PC-9 (cell line): ENCODE results near the gene ODF2. TPM values are rescaled to one million over a fixed set of nuclear protein-coding genes. Genes with fewer than 3 reads are reported as not detected.
A peak's percentile ranks its signal among the peaks of the same experiment; 100 is the strongest.

ENCODE experiments used
- BruUV-seq: library from RNA; stranded (reverse); fragments of 400-500 nt; replicated peaks from 2 replicates; lab custom pipeline; 2021; lab: Mats Ljungman, UMichigan
- CTCF ChIA-PET: fragments of 300-600 bp; sonication (Branson Sonifier 250); formaldehyde crosslinking; loops from one replicate; lab custom pipeline; 2022; ENCODE audit warnings: antibody characterized with exemption; lab: Charles Lee
- POLR2A ChIA-PET: fragments of 300-600 bp; sonication (Branson Sonifier 250); formaldehyde crosslinking; loops from one replicate; lab custom pipeline; 2022; ENCODE audit warnings: antibody characterized with exemption; ENCODE audit not compliant: unreplicated experiment; lab: Charles Lee
- DNase-seq, 2 experiments: peaks; one replicate each; pipeline versions ENCODE4 v3.0.0 to v3.0.0-alpha.2; 2015 to 2022; ENCODE audit warnings: mixed read lengths in 1 of 2
- H2AFZ ChIP-seq: fragments of 200-600 bp; sonication (generic); 2 replicates; pipeline ENCODE4 v1.8.1; 2017; ENCODE audit warnings: antibody characterized with exemption
- H3F3A ChIP-seq: fragments of 200-600 bp; sonication (generic); 2 replicates; pipeline ENCODE4 v1.8.1; 2017; ENCODE audit warnings: antibody characterized with exemption, mild to moderate bottlenecking, low read depth; ENCODE audit not compliant: insufficient read depth
- H3K27ac ChIP-seq: fragments of 200-600 bp; sonication (generic); 2 replicates; pipeline ENCODE4 v1.6.1; 2016; ENCODE audit warnings: mixed run types
- H3K27me3 ChIP-seq: fragments of 200-600 bp; sonication (generic); 2 replicates; pipeline ENCODE4 v1.6.1; 2016; ENCODE audit warnings: low read depth, mixed run types; ENCODE audit not compliant: insufficient read depth
- H3K36me3 ChIP-seq: fragments of 200-600 bp; sonication (generic); 2 replicates; pipeline ENCODE4 v1.6.1; 2016; ENCODE audit warnings: low read depth, mixed run types
- H3K4me1 ChIP-seq: fragments of 200-600 bp; sonication (generic); replicated peaks from 2 replicates; pipeline ENCODE4 v1.6.1; 2016; ENCODE audit warnings: mixed run types; ENCODE audit not compliant: insufficient read depth
- H3K4me2 ChIP-seq: fragments of 200-600 bp; sonication (generic); 2 replicates; pipeline ENCODE4 v1.6.1; 2017; ENCODE audit warnings: mixed run types
- H3K4me3 ChIP-seq: fragments of 200-600 bp; sonication (generic); 2 replicates; pipeline ENCODE4 v1.6.1; 2016; ENCODE audit warnings: mixed run types
- H3K79me2 ChIP-seq: fragments of 200-600 bp; sonication (generic); 2 replicates; pipeline ENCODE4 v1.6.1; 2017; ENCODE audit warnings: low read depth, mixed run types
- H3K9me2 ChIP-seq: fragments of 200-600 bp; sonication (generic); 2 replicates; pipeline ENCODE4 v1.8.1; 2017; ENCODE audit warnings: mild to moderate bottlenecking; ENCODE audit not compliant: insufficient read depth
- H3K9me3 ChIP-seq: fragments of 200-600 bp; sonication (generic); 2 replicates; pipeline ENCODE4 v1.8.1; 2016; ENCODE audit warnings: low read depth; ENCODE audit not compliant: insufficient read depth
- H4K20me1 ChIP-seq: fragments of 200-600 bp; sonication (generic); 2 replicates; pipeline ENCODE4 v1.8.1; 2017; ENCODE audit not compliant: insufficient read depth
- CTCF ChIP-seq: fragments of 200-600 bp; sonication (generic); conservative IDR thresholded peaks from 2 replicates; pipeline ENCODE4 v1.6.1; 2017; ENCODE audit warnings: mixed run types, antibody characterized with exemption, mild to moderate bottlenecking, moderate library complexity
- EZH2 ChIP-seq: fragments of 200-600 bp; sonication (generic); IDR thresholded peaks from 2 replicates; pipeline ENCODE4 v1.8.0; 2017; ENCODE audit warnings: antibody characterized with exemption, low read depth
- intact Hi-C: fragments of 100-400 bp; cut with micrococcal nuclease; formaldehyde crosslinking; loops from one replicate; pipeline ENCODE4 v1.10.0; 2022; ENCODE audit not compliant: unreplicated experiment
- total RNA-seq: library from RNA; stranded (reverse); gene quantifications from 2 replicates; pipeline ENCODE4 v1.2.3, GENCODE V29; 2021

Gene ODF2
- total RNA-seq, 1 experiment from 2014 or later: 58.2 TPM

- Histone ChIP-seq H3K79me2 (no peaks in the 10 kb centered on the region), H4K20me1 (no peaks in the 10 kb centered on the region), H3K27me3 (no peaks in the 10 kb centered on the region), H2AFZ (no peak overlapping the region), H3K27ac (no peak overlapping the region), H3K4me2 (no peak overlapping the region), H3K9me2 (no peaks in the 10 kb centered on the region), H3K4me1 (no peaks in the 10 kb centered on the region), H3K4me3 (no peak overlapping the region), H3K9me3 (no peaks in the 10 kb centered on the region), H3F3A (peaks cover 3% of the 10 kb centered on the region; the same call in 1 of the 2 replicates), H3K36me3 (no peaks in the 10 kb centered on the region)
- POLR2A ChIA-PET: interaction anchor here (0.6 kb wide), 2 partner anchors 9 to 12 kb away, joined by 5 read pairs; no protein-coding TSS in a partner anchor
- DNase-seq: no peak
- CTCF ChIA-PET: no interaction called here
- no TSS peak for BruUV-seq
- intact Hi-C loops: no loop called here
- TF ChIP-seq EZH2 (no peak), CTCF (no peak)
These were observed 21.5 kb upstream of the ODF2 start for GRCh38 chr9:128434340-128434739.

DNA sequence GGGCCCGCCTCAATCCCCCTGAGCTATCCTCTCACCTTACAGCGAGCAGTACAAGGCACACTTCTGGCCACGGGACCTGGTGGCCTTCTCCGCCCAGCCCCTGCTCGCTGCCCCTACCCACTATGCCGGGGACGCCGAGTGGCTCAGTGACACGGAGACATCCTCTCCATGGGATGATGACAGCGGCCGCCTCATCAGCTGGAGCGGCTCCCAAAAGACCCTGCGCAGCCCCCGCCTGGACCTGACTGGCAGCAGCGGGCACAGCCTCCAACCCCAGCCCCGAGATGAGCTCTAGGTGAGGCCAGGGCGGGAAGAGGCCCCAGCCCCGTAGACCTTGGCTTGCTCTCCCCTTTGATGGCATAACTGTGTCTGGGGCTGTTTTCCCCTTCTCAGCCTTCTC, 20.2 kb upstream of the ODF2 start:
- TF ChIP-seq EZH2: no peak
- TF ChIP-seq CTCF: no peak
- Histone ChIP-seq H3K9me2 (no peaks in the 10 kb centered on the region), H3K36me3 (no peaks in the 10 kb centered on the region), H3K4me2 (no peak overlapping the region), H3F3A (peaks cover 3% of the 10 kb centered on the region; the same call in 1 of the 2 replicates), H2AFZ (no peak overlapping the region), H3K4me1 (no peaks in the 10 kb centered on the region), H4K20me1 (no peaks in the 10 kb centered on the region), H3K27me3 (no peaks in the 10 kb centered on the region), H3K9me3 (no peaks in the 10 kb centered on the region), H3K4me3 (no peak overlapping the region), H3K27ac (no peak overlapping the region), H3K79me2 (no peaks in the 10 kb centered on the region)
- ChIA-PET POLR2A (no interaction called here), CTCF (no interaction called here)
- DNase-seq: no peak
- BruUV-seq: no TSS peak
- intact Hi-C loops: no loop called here

DNA sequence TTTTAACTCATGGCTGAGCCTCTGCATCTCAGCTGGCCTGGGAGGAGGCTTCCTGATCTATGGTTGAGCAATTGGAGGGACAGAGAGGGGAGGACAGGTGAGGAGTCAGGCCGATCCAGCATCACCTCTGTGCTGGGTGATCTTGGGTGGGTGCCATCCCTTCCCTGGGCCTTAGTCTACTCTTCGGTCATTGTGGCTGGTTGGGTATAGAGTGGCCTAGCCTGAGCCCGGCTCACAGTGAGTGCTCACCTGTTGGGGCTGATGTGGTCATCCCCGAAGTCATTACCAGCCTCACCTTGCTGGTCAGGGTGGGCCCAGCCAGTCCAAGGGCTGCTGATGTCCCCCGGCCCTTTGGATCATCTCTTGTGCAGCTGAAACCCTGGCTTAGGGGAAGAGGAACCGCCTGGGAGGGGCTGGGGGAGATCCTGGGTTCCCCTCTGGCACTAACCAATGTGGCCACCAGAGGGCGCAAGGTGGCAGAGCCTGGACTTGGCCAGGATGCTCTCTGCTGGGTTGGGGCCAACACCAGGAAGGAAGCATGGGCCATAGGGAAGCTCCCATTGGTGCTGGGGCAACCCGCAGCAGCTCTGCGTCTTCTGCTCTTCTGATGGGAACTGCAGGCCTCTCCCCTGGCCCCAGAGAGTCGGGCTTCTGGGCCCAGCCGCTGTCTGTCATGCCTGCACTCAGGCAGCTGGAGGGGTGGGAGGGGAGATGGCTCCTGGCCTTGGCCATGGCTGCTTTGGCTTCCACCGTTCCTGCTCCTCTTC, 17.3 kb upstream of the ODF2 start:
- Histone ChIP-seq H3K4me2 (no peak overlapping the region), H3K9me2 (no peaks in the 10 kb centered on the region), H3K4me1 (no peaks in the 10 kb centered on the region), H3K27ac (no peak overlapping the region), H4K20me1 (no peaks in the 10 kb centered on the region), H3K9me3 (no peaks in the 10 kb centered on the region), H3K36me3 (no peaks in the 10 kb centered on the region), H2AFZ (no peak overlapping the region), H3K4me3 (no peak overlapping the region), H3K79me2 (no peaks in the 10 kb centered on the region), H3K27me3 (no peaks in the 10 kb centered on the region), H3F3A (peaks cover 3% of the 10 kb centered on the region; the same call in 1 of the 2 replicates)
- DNase-seq: peak; percentile 51 to 83
- BruUV-seq: no TSS peak
- ChIA-PET CTCF (interaction anchor here (0.5 to 1.5 kb wide), 11 partner anchors 9 to 426 kb away, joined by 3 to 12 read pairs (median 3); partner anchors contain the start of genes CERCAM and ENDOG), POLR2A (interaction anchor here (0.6 kb wide), 1 partner anchor 117 kb away, joined by 3 read pairs; no protein-coding TSS in a partner anchor)
- intact Hi-C loops: no loop called here
- TF ChIP-seq CTCF (peak; percentile 93), EZH2 (no peak)
